ENCODE data around the gene PTPRM. TPM values are rescaled to one million over a fixed set of nuclear protein-coding genes. Genes with fewer than 3 reads are reported as not detected.

Gene PTPRM
- total and polyA plus RNA-seq, 2 of the 8 experiments (the other 6 are each of a cell fraction or from before 2014, with no cell fraction given) = 4.1 to 7.0 TPM

DNA sequence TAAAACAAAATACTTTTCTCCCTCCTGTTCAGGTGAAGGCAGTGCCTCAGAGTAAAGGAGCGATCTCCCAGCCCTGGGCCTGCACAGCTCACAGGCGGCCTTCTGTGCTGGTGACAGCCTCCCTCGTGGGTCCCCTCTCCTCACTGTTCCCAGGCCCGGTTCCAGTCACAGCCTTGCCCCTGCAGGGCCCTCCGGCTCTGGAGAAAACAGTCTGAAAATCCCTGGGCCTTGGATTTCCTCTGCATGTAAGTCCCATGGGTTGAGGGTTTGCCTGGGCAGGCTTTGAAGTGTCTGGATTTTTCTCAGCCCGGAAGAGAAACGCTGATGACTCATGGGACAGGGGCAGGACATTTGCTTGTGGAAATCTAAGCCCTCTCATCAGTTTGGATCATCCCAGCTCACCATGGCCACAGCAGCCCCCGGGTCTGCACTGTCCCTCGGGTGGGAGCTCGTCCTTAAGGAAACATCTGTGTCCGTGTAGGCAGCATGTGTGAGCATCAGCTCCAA lies 856.0 kb downstream of the PTPRM start:
- Histone ChIP-seq H2BK12ac (ENCODE audit: low read depth, low read length) (no peak overlapping the region), H3K4me3 (ENCODE audit: extremely low read depth in 1 of 4, insufficient read depth in 2 of 4, low read depth in 3 of 4, low read length in 4 of 4) (no peak overlapping the region), H3K4me2 (ENCODE audit: insufficient read depth in 1 of 2, low read depth in 2 of 2, low read length in 2 of 2) (no peak overlapping the region), H3K14ac (ENCODE audit: insufficient read length) (no peak overlapping the region), H3K18ac (ENCODE audit: extremely low read depth, low read length) (no peak overlapping the region), H2BK120ac (replicated peaks; ENCODE audit: low read depth, low read length) (no peak overlapping the region), H3K36me3 (ENCODE audit: control insufficient read depth in 2 of 4, insufficient read depth in 4 of 4, low read length in 3 of 4) (no peaks in the 10 kb centered on the region), H2AFZ (ENCODE audit: low read length) (no peak overlapping the region; the same call in 1 of the 2 replicates), H3K4ac (replicated peaks; ENCODE audit: insufficient read length, low read depth, low read length) (no peak overlapping the region), H2BK15ac (ENCODE audit: low read length) (no peak overlapping the region), H3K27ac (ENCODE audit: low read depth, low read length) (no peak overlapping the region), H3K79me2 (ENCODE audit: control insufficient read depth in 1 of 2, insufficient read depth in 2 of 2, low read length in 2 of 2) (no peaks in the 10 kb centered on the region), H3K79me1 (ENCODE audit: low read depth, low read length) (no peaks in the 10 kb centered on the region), H2BK20ac (ENCODE audit: low read length) (no peak overlapping the region), H3K23me2 (ENCODE audit: low read depth, low read length) (no peaks in the 10 kb centered on the region), H3K27me3 (replicated peaks in 1 of 4; ENCODE audit: control insufficient read depth in 3 of 4, extremely low read depth in 1 of 4, insufficient read depth in 3 of 4, low read length in 3 of 4) (no peaks in the 10 kb centered on the region; a peak in 1 of 7 replicates), H4K5ac (ENCODE audit: insufficient read length, low read depth, low read length) (no peak overlapping the region), H4K91ac (replicated peaks; ENCODE audit: insufficient read length, low read length) (no peak overlapping the region), H3K56ac (replicated peaks; ENCODE audit: insufficient read length, low read depth, low read length) (no peak overlapping the region), H3K23ac (ENCODE audit: insufficient read length) (no peak overlapping the region), H4K8ac (ENCODE audit: extremely low read depth, insufficient read depth, low read length) (no peak overlapping the region; the same call in 1 of the 2 replicates), H3K9ac (replicated peaks in 1 of 4; ENCODE audit: extremely low read depth in 1 of 4, low read depth in 3 of 4, low read length in 3 of 4) (no peak overlapping the region), H2AK5ac (ENCODE audit: low read depth, low read length) (no peak overlapping the region), H3K9me3 (ENCODE audit: insufficient read depth in 2 of 2, low read depth in 1 of 2, low read length in 1 of 2) (no peaks in the 10 kb centered on the region), H3K4me1 (replicated peaks in 1 of 4; ENCODE audit: control insufficient read depth in 3 of 4, insufficient read depth in 4 of 4, low read length in 3 of 4) (peaks cover 4 to 12% (median 4%) of the 10 kb centered on the region in 4 experiments; a peak in 6 of 7 replicates), H4K20me1 (replicated peaks in 1 of 2; ENCODE audit: control insufficient read depth in 1 of 2, insufficient read depth in 2 of 2, low read length in 2 of 2) (no peaks in the 10 kb centered on the region), H2BK5ac (ENCODE audit: low read depth, low read length) (no peak overlapping the region)
- DNase-seq (ENCODE audit: low read depth in 1 of 2, low spot score in 2 of 2) (no peak), FAIRE-seq (no peak)
- ChIA-PET CTCF (ENCODE audit: partially characterized antibody) (interaction anchor here (0.7 to 2.2 kb wide), 3 partner anchors 9 to 33 kb away, joined by 3 to 10 read pairs (median 5); no protein-coding TSS in a partner anchor), POLR2A (ENCODE audit: partially characterized antibody) (no interaction called here)
- WGBS, 2 experiments (ENCODE audit: extremely low coverage in 1 of 2, insufficient coverage in 1 of 2, insufficient read length in 1 of 2, insufficient replicate concordance in 2 of 2, low coverage in 1 of 2, low lambda C conversion rate in 2 of 2, missing lambda C conversion rate in 1 of 2) = 87% methylated on average over 11 of the region's 11 CpGs; no CpG with 5 or more reads in 1 of the 2 experiments
- no peak for TF ChIP-seq CHD1 (IDR thresholded peaks at IDR 0.05; ENCODE audit: low read depth, low read length)
- no peak for TF ChIP-seq NANOG (IDR thresholded peaks at IDR 0.05; ENCODE audit: insufficient read depth, low read depth, low read length, poor library complexity, severe bottlenecking)
- TF ChIP-seq RBBP5 (IDR thresholded peaks at IDR 0.05; ENCODE audit: borderline replicate concordance, low read depth, low read length) = no peak
- TF ChIP-seq RAD21 (IDR thresholded peaks at IDR 0.05 in 1 of 2, conservative IDR thresholded peaks at IDR 0.05 in 1 of 2; ENCODE audit: low read depth in 2 of 2, low read length in 2 of 2) = no peak
- no peak for TF ChIP-seq SP4 (IDR thresholded peaks at IDR 0.05; ENCODE audit: low read length)
- TF ChIP-seq YY1 (IDR thresholded peaks at IDR 0.05; ENCODE audit: low read depth, low read length) = no peak
- TF ChIP-seq JUND (IDR thresholded peaks at IDR 0.05; ENCODE audit: low read length) = no peak
- TF ChIP-seq SP2 (IDR thresholded peaks at IDR 0.05; ENCODE audit: low read length) = no peak
- TF ChIP-seq POLR2AphosphoS5 (IDR thresholded peaks at IDR 0.05; ENCODE audit: low read depth, low read length) = no peak
- no peak for TF ChIP-seq KDM4A (IDR thresholded peaks at IDR 0.05; ENCODE audit: low read depth, low read length, severe bottlenecking)
- no peak for TF ChIP-seq ZNF274 (IDR thresholded peaks at IDR 0.05; ENCODE audit: borderline replicate concordance, extremely low read depth, low read length)
